ENCODE data around the gene CCNYL1.

The CCNYL1 gene

DNA sequence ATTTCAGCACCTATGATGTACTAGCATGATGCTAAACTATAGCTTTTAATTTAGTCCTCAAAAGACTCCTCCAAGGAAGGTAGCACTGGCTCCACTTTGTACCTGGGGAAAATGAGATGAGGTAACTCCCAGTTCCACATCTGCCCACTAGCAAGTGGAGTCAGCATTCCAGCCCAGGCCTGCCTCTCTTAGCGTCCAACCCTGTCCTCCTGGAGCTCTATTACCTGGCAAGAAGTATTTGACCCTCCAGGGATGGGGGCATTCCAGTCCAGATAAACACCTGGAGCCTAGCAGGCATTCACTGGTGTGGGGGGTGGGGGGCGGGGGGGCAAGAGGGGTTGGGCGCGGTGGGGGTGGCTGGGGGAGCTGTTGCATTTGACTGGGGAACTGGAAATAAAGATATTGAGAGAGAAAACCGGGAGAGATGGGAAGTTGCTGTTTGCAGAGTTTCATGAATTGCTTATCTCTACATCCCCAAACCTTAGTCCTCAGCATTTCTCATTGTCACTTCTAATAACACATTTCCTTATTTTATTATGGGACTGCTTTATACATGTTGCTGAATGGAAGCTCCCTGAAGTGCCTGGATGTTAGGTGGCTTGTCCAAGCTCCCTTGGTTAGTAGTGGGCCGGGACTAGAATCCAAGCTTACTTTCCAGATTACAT is 80.3 kb downstream of the CCNYL1 start:
- DNase-seq (ENCODE audit: low read depth, low spot score): no peak

GRCh38 chr2:207792244-207792785 is 80.9 kb downstream of the CCNYL1 start:
- no peak for DNase-seq (ENCODE audit: low read depth, low spot score)

DNA sequence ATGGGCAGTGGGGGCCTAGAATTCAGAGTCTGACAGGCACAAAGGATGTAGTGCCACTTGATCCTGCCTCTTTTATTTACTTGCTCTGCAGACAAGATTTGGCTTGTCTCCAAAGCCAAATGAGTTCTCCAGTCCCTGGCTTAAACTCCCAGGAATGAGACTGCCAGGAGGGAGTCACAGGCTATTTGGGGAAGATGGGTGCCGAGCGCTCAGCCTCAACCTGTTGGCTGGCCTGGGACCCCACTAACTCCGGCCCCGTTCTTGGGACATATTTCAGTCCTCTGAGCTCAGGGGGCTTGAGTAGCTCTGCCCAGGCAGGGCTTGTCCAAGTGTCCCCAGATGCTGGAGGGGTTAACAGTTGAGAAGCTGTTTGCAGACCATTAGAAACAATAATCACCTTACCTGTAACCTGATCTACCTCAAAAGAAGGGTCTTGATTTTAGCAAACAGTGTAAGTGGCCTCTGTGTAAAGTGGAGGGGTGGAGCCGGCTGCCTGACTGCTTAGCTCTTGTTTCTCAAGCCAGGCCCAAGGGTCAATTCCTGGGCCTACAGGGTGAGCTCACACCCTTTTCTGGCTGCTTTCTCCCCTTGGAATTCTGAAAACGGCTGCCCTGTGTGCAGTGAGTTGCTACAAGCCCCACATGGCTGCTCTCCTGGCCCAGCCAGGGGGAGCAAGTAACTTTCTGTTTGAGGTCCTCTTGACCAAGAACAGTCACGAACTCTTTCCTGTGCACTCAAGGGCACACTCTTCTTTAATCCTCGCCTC is 85.3 kb downstream of the CCNYL1 start:
- DNase-seq (ENCODE audit: low read depth, low spot score): no peak

DNA sequence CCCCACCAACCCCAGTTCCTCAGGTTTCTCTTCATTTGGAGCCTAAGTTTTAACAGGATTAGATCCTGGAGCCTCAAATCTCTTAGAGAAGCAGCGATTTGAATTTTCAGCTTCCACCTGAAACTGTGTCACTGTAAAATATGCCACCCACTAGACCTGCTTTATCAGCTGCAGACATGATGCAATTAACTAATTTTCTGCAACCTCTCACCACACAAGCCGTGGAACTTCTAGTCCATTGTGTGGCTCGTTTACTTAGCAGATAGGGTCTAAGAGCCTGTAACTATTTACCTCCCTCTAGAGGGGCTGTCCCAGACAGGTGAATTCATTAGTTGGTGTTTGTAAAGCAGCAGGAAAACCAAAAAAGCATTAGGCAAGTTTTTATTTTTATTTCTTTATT is 89.8 kb downstream of the CCNYL1 start:
- DNase-seq (ENCODE audit: low read depth, low spot score): no peak

- no peak for DNase-seq (ENCODE audit: low read depth, low spot score)
These were observed 91.2 kb downstream of the CCNYL1 start for GRCh38 chr2:207802650-207803049.
